WTC11 (cell line): ENCODE results near the gene TMA7. TPM values are rescaled to one million over a fixed set of nuclear protein-coding genes. Genes with fewer than 3 reads are reported as not detected.

Experiments used
- ATAC-seq: fragments of 200-7000 bp; cut with Tn5 transposase; 2 replicates; pipeline ENCODE4 v1.10.0; 2021; ENCODE audit warnings: mild to moderate bottlenecking, moderate library complexity
- CTCF ChIA-PET: fragments of 300-600 bp; sonication (Branson Sonifier 250); formaldehyde crosslinking; loops from one replicate; lab custom pipeline; 2021; ENCODE audit warnings: antibody characterized with exemption; lab: Charles Lee
- POLR2A ChIA-PET: fragments of 350-600 bp; sonication (Branson Sonifier 250); formaldehyde crosslinking; loops from one replicate; lab custom pipeline; 2021; ENCODE audit warnings: antibody characterized with exemption; lab: Charles Lee
- DNase-seq: peaks from one replicate; pipeline ENCODE4 v3.0.0; 2021; ENCODE audit warnings: low spot score
- H3K27ac Mint-ChIP-seq: 2 replicates; pipeline ENCODE4 v1.8.0; 2021; ENCODE audit warnings: mixed read lengths
- H3K27me3 Mint-ChIP-seq: 2 replicates; pipeline ENCODE4 v1.8.0; 2021; ENCODE audit warnings: low read depth, mild to moderate bottlenecking, moderate library complexity, mixed read lengths
- H3K36me3 Mint-ChIP-seq: 2 replicates; pipeline ENCODE4 v1.8.0; 2021; ENCODE audit warnings: mixed read lengths
- H3K4me1 Mint-ChIP-seq: 2 replicates; pipeline ENCODE4 v1.8.0; 2022; ENCODE audit warnings: mixed read lengths
- H3K4me3 Mint-ChIP-seq: 2 replicates; pipeline ENCODE4 v1.8.0; 2021; ENCODE audit warnings: mild to moderate bottlenecking, moderate library complexity, mixed read lengths
- H3K9me3 Mint-ChIP-seq: 2 replicates; pipeline ENCODE4 v1.8.0; 2021; ENCODE audit warnings: mixed read lengths
- AR ChIP-seq: fragments of 250-450 bp; sonication (Bioruptor Pico); IDR thresholded peaks from 2 replicates; pipeline ENCODE4 v1.9.0; 2021; ENCODE audit warnings: mild to moderate bottlenecking
- EMX1 ChIP-seq: fragments of 250-450 bp; sonication (Bioruptor Pico); IDR thresholded peaks from 2 replicates; pipeline ENCODE4 v1.8.0; 2021; ENCODE audit warnings: mild to moderate bottlenecking
- GABPB1 ChIP-seq: sonication (generic); formaldehyde crosslinking; IDR thresholded peaks from 2 replicates; pipeline ENCODE4 v1.8.1; 2023; ENCODE audit warnings: mild to moderate bottlenecking, missing genetic modification reagents
- JUN ChIP-seq: sonication (generic); formaldehyde crosslinking; IDR thresholded peaks from 2 replicates; pipeline ENCODE4 v1.8.0; 2023; ENCODE audit warnings: mild to moderate bottlenecking, missing genetic modification reagents
- MXD4 ChIP-seq: fragments of 250-450 bp; sonication (Bioruptor Pico); IDR thresholded peaks from 2 replicates; pipeline ENCODE4 v1.8.0; 2021; ENCODE audit warnings: mild to moderate bottlenecking, moderate library complexity, borderline replicate concordance
- NR2C2 ChIP-seq: sonication (generic); formaldehyde crosslinking; IDR thresholded peaks from 2 replicates; pipeline ENCODE4 v1.8.0; 2022; ENCODE audit warnings: mild to moderate bottlenecking, missing genetic modification reagents
- SP1 ChIP-seq: sonication (generic); formaldehyde crosslinking; conservative IDR thresholded peaks from 2 replicates; pipeline ENCODE4 v1.8.1; 2022; ENCODE audit warnings: missing genetic modification reagents
- ZNF138 ChIP-seq: sonication (generic); formaldehyde crosslinking; conservative IDR thresholded peaks from 2 replicates; pipeline ENCODE4 v1.8.1; 2022; ENCODE audit warnings: mild to moderate bottlenecking, moderate library complexity, missing genetic modification reagents
- ZNF219 ChIP-seq: sonication (generic); formaldehyde crosslinking; IDR thresholded peaks from 2 replicates; pipeline ENCODE4 v1.8.0; 2023; ENCODE audit warnings: missing genetic modification reagents, mild to moderate bottlenecking, borderline replicate concordance
- ZNF416 ChIP-seq: fragments of 250-450 bp; sonication (Bioruptor Pico); IDR thresholded peaks from 2 replicates; pipeline ENCODE4 v1.9.0; 2021; ENCODE audit warnings: mild to moderate bottlenecking, inconsistent platforms
- ZNF671 ChIP-seq: fragments of 250-450 bp; sonication (Bioruptor Pico); IDR thresholded peaks from 2 replicates; pipeline ENCODE4 v1.8.0; 2021; ENCODE audit warnings: mild to moderate bottlenecking
- total RNA-seq: library from RNA; stranded (reverse); gene quantifications from 3 replicates; pipeline ENCODE4 v1.2.3, GENCODE V29; 2021
- TF ChIP-seq, protein P1 (sequence below): sonication (generic); formaldehyde crosslinking; IDR thresholded peaks from 2 replicates; pipeline ENCODE4 v1.8.1; 2023; ENCODE audit warnings: mild to moderate bottlenecking, missing genetic modification reagents, moderate library complexity
- TF ChIP-seq, protein P2 (sequence below): fragments of 250-450 bp; sonication (Bioruptor Pico); IDR thresholded peaks from 2 replicates; pipeline ENCODE4 v1.9.0; 2021; ENCODE audit warnings: mild to moderate bottlenecking
- TF ChIP-seq, protein P3 (sequence below): sonication (generic); formaldehyde crosslinking; IDR thresholded peaks from 2 replicates; pipeline ENCODE4 v1.8.1; 2023; ENCODE audit warnings: mild to moderate bottlenecking, missing genetic modification reagents
- TF ChIP-seq, protein P4 (sequence below): sonication (generic); formaldehyde crosslinking; IDR thresholded peaks from 2 replicates; pipeline ENCODE4 v1.8.1; 2023; ENCODE audit warnings: mild to moderate bottlenecking, missing genetic modification reagents, borderline replicate concordance
- TF ChIP-seq, protein P5 (sequence below): sonication (generic); formaldehyde crosslinking; IDR thresholded peaks from 2 replicates; pipeline ENCODE4 v1.8.0; 2023; ENCODE audit warnings: mild to moderate bottlenecking, missing genetic modification reagents
- TF ChIP-seq, protein P6 (sequence below): fragments of 250-450 bp; sonication (Bioruptor Pico); IDR thresholded peaks from 2 replicates; pipeline ENCODE4 v1.9.0; 2021; ENCODE audit warnings: mild to moderate bottlenecking, borderline replicate concordance

TMA7 gene
- total RNA-seq, 1 experiment from 2014 or later, result 318 TPM

GRCh38 chr3:48436477-48436787, 3.6 kb upstream of the TMA7 start:
- H3K4me1 Mint-ChIP-seq, result peaks cover 30% of the 10 kb centered on the region
- H3K27me3 Mint-ChIP-seq, result no peaks in the 10 kb centered on the region
- no peak overlapping the region for H3K27ac Mint-ChIP-seq
- H3K4me3 Mint-ChIP-seq, result no peak overlapping the region
- no peak for ATAC-seq
- H3K36me3 Mint-ChIP-seq, result peaks cover 39% of the 10 kb centered on the region
- POLR2A ChIA-PET, result interaction anchor here (0.5 to 1.6 kb wide), 10 partner anchors 10 to 571 kb away, joined by 3 to 10 read pairs (median 4); partner anchors contain the start of genes ATRIP, WDR6 and ZNF589
- CTCF ChIA-PET, result interaction anchor here (0.6 to 2.8 kb wide), 128 partner anchors 9 to 914 kb away, joined by 3 to 378 read pairs (median 6); partner anchors contain the start of genes ATRIP, CDC25A, CELSR3 and FBXW12
- DNase-seq, result no peak
- no peaks in the 10 kb centered on the region for H3K9me3 Mint-ChIP-seq
- TF ChIP-seq GABPB1 (CRISPR knock-in tag) (no peak), ZNF671 (CRISPR knock-in tag) (no peak), JUN (CRISPR knock-in tag) (no peak)
- TF ChIP-seq, protein P1, sequence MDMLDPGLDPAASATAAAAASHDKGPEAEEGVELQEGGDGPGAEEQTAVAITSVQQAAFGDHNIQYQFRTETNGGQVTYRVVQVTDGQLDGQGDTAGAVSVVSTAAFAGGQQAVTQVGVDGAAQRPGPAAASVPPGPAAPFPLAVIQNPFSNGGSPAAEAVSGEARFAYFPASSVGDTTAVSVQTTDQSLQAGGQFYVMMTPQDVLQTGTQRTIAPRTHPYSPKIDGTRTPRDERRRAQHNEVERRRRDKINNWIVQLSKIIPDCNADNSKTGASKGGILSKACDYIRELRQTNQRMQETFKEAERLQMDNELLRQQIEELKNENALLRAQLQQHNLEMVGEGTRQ (CRISPR knock-in tag), result no peak

- H3K4me1 Mint-ChIP-seq, result peaks cover 29% of the 10 kb centered on the region
- TF ChIP-seq, protein P2, sequence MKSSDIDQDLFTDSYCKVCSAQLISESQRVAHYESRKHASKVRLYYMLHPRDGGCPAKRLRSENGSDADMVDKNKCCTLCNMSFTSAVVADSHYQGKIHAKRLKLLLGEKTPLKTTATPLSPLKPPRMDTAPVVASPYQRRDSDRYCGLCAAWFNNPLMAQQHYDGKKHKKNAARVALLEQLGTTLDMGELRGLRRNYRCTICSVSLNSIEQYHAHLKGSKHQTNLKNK (CRISPR knock-in tag), result no peak
- TF ChIP-seq, protein P1 (CRISPR knock-in tag), result no peak
- no peak for TF ChIP-seq NR2C2 (CRISPR knock-in tag)
- TF ChIP-seq, protein P3, sequence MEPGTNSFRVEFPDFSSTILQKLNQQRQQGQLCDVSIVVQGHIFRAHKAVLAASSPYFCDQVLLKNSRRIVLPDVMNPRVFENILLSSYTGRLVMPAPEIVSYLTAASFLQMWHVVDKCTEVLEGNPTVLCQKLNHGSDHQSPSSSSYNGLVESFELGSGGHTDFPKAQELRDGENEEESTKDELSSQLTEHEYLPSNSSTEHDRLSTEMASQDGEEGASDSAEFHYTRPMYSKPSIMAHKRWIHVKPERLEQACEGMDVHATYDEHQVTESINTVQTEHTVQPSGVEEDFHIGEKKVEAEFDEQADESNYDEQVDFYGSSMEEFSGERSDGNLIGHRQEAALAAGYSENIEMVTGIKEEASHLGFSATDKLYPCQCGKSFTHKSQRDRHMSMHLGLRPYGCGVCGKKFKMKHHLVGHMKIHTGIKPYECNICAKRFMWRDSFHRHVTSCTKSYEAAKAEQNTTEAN, result no peak
- no peak for TF ChIP-seq SP1 (CRISPR knock-in tag)
- TF ChIP-seq, protein P4, sequence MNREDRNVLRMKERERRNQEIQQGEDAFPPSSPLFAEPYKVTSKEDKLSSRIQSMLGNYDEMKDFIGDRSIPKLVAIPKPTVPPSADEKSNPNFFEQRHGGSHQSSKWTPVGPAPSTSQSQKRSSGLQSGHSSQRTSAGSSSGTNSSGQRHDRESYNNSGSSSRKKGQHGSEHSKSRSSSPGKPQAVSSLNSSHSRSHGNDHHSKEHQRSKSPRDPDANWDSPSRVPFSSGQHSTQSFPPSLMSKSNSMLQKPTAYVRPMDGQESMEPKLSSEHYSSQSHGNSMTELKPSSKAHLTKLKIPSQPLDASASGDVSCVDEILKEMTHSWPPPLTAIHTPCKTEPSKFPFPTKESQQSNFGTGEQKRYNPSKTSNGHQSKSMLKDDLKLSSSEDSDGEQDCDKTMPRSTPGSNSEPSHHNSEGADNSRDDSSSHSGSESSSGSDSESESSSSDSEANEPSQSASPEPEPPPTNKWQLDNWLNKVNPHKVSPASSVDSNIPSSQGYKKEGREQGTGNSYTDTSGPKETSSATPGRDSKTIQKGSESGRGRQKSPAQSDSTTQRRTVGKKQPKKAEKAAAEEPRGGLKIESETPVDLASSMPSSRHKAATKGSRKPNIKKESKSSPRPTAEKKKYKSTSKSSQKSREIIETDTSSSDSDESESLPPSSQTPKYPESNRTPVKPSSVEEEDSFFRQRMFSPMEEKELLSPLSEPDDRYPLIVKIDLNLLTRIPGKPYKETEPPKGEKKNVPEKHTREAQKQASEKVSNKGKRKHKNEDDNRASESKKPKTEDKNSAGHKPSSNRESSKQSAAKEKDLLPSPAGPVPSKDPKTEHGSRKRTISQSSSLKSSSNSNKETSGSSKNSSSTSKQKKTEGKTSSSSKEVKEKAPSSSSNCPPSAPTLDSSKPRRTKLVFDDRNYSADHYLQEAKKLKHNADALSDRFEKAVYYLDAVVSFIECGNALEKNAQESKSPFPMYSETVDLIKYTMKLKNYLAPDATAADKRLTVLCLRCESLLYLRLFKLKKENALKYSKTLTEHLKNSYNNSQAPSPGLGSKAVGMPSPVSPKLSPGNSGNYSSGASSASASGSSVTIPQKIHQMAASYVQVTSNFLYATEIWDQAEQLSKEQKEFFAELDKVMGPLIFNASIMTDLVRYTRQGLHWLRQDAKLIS (CRISPR knock-in tag), result no peak
- no peak for TF ChIP-seq ZNF219 (CRISPR knock-in tag)
- TF ChIP-seq, protein P5, sequence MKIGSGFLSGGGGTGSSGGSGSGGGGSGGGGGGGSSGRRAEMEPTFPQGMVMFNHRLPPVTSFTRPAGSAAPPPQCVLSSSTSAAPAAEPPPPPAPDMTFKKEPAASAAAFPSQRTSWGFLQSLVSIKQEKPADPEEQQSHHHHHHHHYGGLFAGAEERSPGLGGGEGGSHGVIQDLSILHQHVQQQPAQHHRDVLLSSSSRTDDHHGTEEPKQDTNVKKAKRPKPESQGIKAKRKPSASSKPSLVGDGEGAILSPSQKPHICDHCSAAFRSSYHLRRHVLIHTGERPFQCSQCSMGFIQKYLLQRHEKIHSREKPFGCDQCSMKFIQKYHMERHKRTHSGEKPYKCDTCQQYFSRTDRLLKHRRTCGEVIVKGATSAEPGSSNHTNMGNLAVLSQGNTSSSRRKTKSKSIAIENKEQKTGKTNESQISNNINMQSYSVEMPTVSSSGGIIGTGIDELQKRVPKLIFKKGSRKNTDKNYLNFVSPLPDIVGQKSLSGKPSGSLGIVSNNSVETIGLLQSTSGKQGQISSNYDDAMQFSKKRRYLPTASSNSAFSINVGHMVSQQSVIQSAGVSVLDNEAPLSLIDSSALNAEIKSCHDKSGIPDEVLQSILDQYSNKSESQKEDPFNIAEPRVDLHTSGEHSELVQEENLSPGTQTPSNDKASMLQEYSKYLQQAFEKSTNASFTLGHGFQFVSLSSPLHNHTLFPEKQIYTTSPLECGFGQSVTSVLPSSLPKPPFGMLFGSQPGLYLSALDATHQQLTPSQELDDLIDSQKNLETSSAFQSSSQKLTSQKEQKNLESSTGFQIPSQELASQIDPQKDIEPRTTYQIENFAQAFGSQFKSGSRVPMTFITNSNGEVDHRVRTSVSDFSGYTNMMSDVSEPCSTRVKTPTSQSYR (CRISPR knock-in tag), result no peak
- TF ChIP-seq MXD4 (CRISPR knock-in tag), result no peak
- no peak for TF ChIP-seq AR (CRISPR knock-in tag)
- TF ChIP-seq EMX1 (CRISPR knock-in tag), result no peak
- TF ChIP-seq, protein P6, sequence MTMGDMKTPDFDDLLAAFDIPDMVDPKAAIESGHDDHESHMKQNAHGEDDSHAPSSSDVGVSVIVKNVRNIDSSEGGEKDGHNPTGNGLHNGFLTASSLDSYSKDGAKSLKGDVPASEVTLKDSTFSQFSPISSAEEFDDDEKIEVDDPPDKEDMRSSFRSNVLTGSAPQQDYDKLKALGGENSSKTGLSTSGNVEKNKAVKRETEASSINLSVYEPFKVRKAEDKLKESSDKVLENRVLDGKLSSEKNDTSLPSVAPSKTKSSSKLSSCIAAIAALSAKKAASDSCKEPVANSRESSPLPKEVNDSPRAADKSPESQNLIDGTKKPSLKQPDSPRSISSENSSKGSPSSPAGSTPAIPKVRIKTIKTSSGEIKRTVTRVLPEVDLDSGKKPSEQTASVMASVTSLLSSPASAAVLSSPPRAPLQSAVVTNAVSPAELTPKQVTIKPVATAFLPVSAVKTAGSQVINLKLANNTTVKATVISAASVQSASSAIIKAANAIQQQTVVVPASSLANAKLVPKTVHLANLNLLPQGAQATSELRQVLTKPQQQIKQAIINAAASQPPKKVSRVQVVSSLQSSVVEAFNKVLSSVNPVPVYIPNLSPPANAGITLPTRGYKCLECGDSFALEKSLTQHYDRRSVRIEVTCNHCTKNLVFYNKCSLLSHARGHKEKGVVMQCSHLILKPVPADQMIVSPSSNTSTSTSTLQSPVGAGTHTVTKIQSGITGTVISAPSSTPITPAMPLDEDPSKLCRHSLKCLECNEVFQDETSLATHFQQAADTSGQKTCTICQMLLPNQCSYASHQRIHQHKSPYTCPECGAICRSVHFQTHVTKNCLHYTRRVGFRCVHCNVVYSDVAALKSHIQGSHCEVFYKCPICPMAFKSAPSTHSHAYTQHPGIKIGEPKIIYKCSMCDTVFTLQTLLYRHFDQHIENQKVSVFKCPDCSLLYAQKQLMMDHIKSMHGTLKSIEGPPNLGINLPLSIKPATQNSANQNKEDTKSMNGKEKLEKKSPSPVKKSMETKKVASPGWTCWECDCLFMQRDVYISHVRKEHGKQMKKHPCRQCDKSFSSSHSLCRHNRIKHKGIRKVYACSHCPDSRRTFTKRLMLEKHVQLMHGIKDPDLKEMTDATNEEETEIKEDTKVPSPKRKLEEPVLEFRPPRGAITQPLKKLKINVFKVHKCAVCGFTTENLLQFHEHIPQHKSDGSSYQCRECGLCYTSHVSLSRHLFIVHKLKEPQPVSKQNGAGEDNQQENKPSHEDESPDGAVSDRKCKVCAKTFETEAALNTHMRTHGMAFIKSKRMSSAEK, result no peak
- no peak for TF ChIP-seq ZNF138 (CRISPR knock-in tag)
- no peak for TF ChIP-seq ZNF416 (CRISPR knock-in tag)
- no peak overlapping the region for H3K27ac Mint-ChIP-seq
- no peak for DNase-seq
- ChIA-PET POLR2A (interaction anchor here (0.5 to 1.6 kb wide), 4 partner anchors 10 to 192 kb away, joined by 3 to 10 read pairs (median 6); partner anchors contain the start of gene ATRIP), CTCF (interaction anchor here (0.8 to 2.8 kb wide), 34 partner anchors 9 to 262 kb away, joined by 3 to 378 read pairs (median 16); partner anchors contain the start of genes ATRIP, CDC25A, NCKIPSD and NME6)
- ATAC-seq, result no peak
- no peak overlapping the region for H3K4me3 Mint-ChIP-seq
- H3K36me3 Mint-ChIP-seq, result peaks cover 39% of the 10 kb centered on the region
- H3K9me3 Mint-ChIP-seq, result no peaks in the 10 kb centered on the region
- H3K27me3 Mint-ChIP-seq, result no peaks in the 10 kb centered on the region
Measured at GRCh38 chr3:48436855-48437254, 3.2 kb upstream of the TMA7 start.
